Ramos (cell line): ENCODE data around the gene PCSK2.

Source experiments
- in situ Hi-C: fragments of 300-500 bp; cut with MboI; formaldehyde crosslinking; loops from one replicate; pipeline ENCODE4 v1.14.3; 2022; ENCODE audit warnings: low sequenced_read_pairs; ENCODE audit not compliant: unreplicated experiment

Gene PCSK2

DNA sequence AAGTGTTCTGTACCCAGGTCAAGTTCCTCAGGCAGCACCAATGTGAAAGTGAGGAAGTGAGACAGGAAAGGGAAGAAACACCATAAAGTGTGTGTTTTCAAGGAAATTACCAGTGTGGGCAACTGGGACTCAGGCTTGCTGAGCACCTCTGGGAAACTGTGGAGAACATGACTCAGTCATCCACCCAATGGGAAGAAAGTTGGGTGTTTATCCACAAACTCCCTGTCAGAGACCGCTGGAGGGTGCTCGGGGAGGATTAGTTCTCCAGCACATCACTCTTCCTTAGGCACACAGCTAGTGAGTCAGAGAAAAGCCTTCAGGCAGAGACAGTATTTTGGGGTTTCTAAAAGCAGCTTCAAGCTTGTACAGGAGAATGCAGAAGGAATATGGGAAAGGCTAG lies 93.6 kb downstream of the PCSK2 start:
- in situ Hi-C loops: no loop called here

DNA sequence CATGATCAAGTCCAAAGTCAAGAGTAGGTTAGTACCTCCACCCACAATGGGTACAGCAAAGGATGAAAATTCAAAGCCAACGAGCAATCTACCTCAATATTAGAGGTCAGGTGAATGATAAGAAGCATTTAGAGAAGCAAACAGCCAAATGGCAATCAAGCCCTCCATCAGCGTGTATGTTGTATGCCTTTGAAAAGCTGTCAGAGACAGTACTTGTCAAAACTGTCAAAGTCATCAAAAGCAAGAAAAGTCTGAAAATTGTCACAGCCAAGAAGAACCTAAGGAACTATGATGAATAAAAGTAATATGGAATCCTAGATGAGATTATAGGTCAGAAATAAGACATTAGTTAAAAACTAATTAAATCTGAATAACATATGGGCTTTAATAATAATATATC lies 99.3 kb downstream of the PCSK2 start:
- in situ Hi-C loops: no loop called here

DNA sequence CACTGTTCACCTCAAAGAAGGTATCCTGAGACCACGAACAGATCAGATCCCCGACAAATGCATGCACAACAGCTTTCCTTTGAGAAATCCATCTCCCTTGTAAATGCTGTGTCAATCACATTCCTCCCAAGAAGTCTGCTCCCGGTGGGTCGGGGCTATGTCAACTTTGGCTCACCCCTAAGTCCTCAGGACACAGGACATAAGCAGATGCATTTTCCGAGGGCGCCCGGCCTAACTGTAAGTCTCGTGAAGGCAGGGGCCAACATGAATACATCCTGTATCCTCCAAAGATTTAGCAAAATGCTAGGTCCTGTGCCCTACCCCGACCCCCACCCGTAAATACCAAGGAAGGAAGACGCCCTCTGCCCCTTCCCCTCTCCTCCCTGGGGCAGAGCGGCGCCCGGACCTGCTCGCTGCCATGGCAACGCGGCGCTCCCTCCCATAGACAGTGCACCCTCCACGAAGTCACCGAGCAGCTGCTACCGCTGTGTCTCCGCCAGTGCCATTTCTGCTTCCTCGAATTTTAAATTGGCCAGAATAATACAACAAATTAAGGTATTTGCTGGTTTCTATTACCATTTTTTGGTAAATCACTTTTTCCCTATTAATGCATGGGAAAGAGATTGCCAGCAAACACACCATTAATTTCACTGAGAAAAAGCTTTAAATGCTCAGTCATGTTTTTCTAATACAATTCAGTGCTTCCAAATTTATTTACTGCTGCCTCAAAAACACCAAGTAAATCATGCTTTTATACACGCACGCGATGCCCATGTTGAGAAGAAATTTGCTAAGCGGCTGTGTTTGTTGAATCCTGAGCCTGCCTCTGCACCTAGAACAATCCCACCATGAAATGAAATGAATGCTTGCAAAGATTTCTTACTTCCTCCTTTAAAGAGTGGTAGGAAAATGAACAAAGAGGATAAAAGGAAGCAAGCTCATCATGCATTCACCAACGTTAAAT lies 100.6 kb downstream of the PCSK2 start:
- in situ Hi-C loops: no loop called here

DNA sequence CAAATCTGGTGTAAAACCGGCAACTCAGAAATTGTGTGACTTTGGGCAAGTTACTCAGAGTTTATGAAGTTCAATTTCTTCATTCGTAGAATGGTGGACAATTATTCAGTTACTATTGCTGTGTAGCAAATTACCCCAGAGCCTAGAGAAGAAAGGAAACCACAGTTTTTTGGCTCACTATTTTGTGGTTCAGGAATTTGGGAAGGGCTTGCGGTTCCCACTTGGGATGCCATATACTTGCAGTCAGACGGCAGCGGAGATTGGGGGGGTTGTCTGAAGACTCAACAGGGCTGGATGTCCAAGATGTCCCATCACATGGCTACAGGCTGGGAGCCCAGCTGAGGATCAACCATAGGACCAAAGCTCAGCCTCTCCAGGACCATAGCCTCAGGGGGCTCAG lies 108.1 kb downstream of the PCSK2 start:
- in situ Hi-C loops: no loop called here

DNA sequence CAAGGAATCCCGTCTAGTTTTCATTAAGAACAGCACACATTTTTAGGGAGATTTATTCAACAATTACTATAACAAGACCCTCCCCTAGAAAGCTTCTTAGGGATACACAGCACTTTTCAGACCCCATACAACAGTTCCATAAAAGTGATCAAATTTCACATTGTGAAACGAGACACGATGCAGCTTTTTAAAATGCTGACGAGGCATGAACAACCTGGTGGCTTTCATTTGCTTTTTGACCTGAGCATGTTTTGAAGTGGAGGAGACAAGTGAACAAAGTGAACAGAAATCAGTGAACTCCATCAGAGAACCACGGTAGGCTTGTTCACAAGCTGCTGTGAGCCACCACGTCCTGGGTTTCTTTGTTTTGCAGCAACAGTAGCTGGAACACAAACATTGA lies 112.2 kb downstream of the PCSK2 start:
- in situ Hi-C loops: no loop called here

DNA sequence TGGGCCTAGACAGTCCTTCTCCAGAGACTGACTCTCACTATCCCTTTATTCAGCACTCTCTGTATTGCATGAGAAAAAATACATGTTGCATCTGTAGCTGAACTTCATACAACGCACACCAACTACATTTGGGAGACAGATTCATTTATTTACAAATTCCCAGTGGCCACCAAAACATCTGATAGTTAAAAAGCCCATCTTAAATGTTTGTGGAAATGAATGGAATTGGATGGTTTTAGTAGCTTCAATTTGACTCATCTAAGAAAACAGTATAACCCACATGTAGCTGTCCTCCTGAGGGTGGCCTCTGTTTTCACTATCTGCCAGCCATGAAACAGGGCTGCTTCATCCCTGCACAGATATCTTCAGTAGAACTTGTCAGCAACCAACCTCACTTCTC lies 116.3 kb downstream of the PCSK2 start:
- in situ Hi-C loops: no loop called here

DNA sequence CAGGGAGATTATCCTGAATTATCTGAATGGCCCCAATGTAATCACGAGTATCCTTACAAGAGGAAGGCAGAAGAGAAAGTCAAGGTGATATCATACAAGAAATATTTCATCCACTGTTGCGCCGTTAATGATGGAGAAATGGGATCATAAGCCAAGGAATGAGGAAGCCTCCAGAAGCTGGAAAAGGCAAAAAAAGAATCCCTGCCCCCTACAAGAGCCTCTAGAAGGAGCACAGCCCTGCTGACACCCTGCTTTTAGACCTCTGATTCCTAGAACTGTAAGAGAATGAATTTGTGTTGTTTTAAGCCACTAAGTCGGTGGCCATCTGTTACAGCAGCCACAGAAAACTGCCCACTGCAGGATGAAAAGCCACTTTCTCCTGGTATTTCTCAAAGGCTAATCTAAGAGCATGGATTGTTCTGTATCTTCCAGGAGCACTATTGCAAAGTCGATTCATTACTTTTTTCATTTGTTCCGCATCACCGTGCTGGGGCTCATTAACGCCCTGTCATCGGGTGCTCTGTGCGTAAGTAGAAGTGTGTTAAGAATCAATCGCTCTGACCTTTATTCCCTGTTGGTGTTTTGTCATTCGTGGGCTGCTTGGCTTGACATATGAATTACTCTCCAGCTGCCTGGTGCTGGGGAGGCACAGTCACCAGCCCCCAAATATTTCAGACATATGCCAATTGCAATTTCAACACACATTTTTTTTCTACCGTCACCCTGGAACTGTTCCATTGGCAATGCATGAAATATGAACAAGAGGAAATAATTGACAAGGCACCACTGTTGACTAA lies 117.0 kb downstream of the PCSK2 start:
- in situ Hi-C loops: no loop called here

DNA sequence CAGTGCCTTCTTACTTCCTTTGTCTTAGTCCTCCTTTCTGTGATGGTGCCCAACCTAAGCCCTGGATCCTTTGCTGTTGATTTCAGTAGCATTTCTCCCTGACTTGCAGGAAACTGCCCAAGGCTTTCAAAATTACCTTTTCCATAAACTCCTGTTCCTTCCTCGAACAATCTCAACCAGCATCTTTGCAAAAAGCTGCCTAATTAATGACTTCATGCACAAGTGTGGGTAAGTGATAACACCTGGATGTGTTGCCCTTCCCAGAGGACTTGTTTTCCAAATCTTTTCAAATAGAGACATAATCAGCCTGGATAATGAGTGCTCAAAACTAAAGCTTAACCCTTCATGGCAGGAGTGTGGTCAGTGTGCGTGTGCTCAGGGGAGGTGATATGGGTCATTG lies 118.0 kb downstream of the PCSK2 start:
- in situ Hi-C loops: no loop called here

DNA sequence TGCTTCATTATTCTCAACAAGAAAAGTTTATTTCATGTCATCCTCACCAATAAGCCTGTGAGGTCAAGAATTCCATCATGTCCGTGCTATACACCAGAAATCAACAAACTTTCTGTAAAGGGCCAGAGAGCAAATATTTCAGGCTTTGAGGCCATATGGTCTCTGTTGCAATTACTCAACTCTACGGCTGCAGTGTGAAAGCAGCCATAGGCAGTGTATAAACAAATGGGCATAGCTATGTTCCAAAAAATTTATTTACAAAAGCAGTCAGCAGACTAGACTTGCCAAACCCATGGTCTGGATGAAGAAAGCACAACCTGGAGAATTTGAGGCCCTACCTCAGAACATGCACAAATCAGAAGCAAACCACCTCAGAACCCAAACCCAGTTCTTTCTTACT lies 118.5 kb downstream of the PCSK2 start:
- in situ Hi-C loops: no loop called here

DNA sequence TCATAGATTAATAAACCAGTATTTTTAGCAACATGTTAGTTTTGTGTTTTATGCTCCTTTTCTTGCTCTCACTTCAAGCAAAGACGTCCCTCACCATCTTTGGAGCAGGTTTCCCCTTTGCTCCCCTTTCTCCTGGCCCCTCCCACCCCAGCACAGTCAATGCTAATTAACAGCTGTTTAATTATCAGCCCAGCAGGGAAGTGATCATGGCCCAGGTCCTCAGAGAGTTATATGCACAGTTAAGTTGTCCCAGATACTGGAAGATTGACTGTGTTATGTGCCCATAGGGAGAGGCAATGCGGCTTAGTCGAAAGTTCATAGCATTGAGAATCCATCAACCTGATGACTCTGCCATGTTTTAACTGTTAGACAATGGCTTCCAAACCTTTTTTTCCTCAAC lies 123.5 kb downstream of the PCSK2 start:
- in situ Hi-C loops: no loop called here

DNA sequence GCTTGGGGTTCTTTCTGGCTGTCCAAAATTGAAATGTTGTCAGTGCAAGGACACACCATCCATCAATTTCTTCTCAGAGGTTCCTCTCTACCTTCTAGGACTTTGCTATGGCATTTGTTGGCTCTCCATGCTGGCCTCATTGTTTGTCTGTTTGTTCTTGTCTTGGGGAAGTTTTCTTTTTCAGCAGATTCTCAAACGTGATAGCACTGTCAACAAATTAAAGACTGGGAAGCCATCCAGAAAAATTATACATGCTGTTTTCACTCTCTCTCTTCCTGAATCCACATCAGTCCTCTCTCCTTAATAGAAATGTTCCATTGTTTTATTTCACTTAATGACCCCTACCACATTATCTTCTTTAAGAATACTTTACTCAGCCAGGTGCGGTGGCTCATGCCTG lies 130.4 kb downstream of the PCSK2 start:
- in situ Hi-C loops: no loop called here

DNA sequence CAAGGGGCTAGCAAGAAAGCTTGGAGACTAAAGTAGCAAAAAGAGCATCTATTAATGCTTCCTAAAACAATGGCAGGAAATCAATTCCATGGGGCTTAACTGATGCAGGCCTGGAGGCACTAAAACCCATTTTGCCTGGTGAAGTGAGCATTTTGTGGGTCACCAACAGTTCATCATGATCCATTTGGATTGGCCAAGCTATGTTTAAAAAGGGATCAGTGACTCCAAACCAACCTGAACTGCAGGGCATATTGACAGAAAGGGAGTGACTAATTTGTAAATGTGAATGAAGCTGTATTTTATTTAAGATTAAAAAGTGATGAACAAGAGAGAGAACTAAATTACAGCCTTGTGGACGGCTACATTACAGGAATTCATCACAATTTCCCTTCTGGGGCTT lies 132.0 kb downstream of the PCSK2 start:
- in situ Hi-C loops: no loop called here

DNA sequence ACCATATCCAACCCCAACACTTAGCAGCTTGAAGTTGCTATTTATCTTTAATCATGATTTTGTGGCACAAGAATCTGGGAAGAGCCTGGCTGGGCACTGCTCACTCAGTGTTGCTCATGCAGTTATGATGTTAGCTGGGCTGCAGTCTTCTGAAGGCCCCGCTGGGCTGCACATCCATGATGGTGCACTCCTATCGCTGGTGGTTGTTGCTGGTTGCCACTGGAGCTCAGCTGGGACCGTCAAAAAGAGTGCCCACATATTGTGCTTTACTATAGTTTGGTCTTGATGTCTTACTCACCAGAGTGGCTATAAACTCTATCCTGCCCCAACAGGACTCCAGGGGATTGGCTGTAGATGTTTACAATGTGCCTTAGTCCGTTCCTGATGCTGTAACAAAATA lies 137.8 kb downstream of the PCSK2 start:
- in situ Hi-C loops: no loop called here

DNA sequence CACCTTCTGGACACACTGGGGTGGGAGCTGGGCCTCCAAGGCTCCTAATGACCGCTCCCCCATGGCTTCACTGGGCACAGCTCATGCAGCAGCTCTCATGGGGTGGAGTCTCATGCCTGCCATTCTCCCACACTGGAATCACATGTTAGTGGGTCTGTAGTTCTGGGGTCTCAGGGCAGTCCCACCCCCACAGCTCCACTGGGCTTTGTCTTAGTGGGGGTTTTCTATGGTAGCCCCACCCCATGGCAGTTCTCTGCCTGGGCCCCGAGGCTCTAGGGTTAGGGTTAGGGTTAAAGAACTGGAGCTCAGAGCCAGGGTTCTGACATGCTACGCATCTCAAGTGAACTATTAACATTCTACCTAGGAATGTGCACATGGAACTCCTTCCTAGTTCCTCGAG lies 139.0 kb downstream of the PCSK2 start:
- in situ Hi-C loops: no loop called here

DNA sequence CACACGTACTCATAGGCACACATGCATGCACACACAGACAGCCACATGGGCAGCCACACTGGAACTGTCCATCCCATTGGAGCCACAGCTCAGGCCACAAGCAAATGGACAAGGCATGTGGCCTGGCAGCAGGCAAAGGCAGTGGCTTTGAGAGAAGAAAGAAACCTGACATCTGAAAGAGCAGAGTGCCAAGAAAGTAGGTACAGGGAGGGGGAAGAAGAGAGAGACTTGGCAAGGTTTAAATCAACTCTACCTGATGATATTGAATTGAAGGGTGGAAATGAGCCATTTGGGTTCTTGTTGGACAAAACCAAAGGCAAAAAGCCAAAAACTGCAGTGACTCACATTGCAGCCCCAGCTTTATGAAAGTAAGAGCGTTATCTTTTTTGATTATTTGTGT lies 142.7 kb downstream of the PCSK2 start:
- in situ Hi-C loops: no loop called here

DNA sequence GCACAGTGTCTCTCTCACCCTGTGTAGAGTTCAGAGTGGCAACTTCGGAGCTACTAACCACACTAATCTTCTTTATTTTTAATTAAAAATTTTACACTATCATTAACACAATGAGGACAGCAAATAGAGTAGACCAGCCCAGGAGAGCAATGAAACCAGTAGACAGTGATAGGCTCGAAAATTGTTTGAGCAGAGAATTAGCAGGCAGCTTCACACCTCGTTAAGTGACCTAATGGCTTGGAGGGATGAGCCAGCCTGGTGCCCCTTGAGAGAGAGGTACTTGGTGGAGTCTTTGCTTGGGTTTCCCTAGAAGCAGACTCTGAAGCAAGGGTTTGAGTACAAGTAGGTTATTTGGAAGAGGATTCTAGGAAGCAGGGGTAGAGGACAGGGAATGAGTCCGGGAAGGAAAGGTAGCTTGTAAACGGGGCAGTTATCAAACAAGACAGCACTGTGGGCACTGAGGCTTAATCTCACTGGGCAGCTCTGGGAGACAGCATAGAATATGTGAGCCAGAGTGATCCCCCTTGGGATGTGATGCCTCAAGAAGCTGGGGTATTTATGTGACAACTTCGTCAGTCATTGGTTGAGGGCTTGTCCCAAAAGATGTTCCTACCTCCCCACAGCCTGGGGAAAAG lies 146.1 kb downstream of the PCSK2 start:
- in situ Hi-C loops: no loop called here

DNA sequence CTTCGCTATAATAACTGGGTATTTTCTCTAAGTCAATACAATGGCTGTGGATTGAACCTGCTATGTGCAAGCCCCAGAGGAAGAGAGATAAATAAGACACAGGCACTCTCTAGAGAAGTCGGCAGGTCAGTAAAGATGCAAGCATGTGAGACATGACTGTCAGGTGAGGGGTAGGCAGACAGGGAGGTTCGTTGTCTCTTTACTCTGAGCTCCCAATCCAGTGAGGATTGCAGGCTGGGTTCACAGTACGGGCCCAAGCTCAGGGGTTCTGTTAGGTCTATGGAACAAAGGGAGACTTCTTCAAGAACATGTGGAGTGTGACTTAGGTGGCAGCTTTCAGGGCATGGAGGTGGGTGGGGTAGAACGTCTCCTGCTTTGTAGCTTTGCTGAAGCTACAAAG lies 147.2 kb downstream of the PCSK2 start:
- in situ Hi-C loops: no loop called here

DNA sequence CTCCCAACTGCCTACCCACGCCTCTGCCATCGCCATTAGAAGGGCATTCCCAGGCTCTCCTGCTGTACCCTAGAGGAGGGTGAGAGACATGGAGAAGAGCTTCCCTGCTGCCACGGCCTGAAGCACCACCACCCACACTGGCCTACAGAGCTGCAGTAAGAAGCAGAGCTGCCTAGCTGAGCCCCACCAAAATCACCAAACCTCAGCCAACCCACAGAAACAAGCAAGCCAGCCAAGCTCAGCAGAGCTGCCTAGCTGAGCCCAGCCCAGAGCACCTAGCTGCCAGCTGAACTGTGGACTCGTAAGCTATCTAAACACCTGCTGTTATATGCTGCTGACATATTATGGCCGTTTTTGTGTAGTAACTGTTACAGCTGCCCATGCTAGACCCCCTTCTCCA lies 149.2 kb downstream of the PCSK2 start:
- in situ Hi-C loops: no loop called here

DNA sequence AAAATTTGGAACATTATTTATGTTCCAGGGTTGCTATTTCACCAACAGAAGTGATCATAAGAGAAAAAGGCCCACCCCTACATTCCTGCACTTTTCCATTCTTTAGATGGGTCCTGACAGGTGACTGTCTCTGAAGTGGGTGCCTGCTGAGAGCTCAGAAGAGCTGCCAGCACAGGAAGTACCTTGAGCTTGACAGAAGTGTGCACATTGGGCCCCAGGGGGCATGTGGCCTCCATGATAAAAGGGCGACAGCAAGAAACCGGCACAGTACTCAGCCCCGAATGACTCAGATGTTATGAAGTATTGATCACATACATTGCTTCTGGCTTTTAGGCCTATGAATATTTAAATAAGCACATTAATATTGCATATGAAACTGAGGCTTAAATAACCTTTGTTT lies 150.4 kb downstream of the PCSK2 start:
- in situ Hi-C loops: no loop called here

DNA sequence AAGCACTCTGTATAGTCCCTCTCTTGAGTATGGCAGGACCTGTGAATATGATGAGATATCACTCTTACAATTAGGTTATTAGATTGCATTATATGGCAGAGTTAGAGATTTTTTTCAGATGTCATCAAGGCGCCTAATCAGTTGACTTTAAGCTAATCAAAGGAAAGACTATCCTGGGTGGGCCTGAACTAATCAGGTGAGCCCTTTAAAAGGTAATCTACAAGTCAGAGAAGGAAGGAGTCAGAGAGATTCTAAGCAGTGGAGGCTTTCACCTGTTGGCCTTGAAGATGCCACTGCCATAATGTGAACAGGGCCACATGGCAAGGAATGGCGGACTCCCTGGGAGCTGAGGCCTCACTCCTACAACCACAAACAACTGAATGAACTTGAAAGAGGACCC lies 152.8 kb downstream of the PCSK2 start:
- in situ Hi-C loops: no loop called here

DNA sequence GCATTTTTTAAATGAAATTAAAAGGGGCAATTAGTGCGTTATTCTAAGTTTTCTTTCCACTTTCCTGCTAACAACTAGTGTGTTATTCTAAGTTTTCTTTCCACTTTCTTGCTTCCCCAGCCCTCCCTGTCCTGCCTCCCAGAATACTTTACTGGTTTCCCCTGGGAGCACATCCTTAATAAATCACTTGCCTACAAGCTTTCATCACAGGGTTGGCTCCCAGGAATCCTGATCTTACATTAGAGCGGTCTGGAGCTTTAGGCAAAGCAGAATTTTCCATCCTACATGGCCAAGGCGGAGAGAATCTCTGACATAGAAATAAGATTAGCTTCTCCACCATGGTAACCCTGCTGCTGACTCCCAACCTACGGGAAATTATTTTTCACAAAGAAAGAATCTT lies 154.0 kb downstream of the PCSK2 start:
- in situ Hi-C loops: no loop called here
